Ishikawa (cell line): ENCODE measurements around the gene MYL2.

Source experiments
- EP300 ChIP-seq: IDR thresholded peaks from 2 replicates; pipeline ENCODE4 v1.6.1; 2012; ENCODE audit warnings: borderline replicate concordance
- NFIC ChIP-seq: IDR thresholded peaks from 2 replicates; pipeline ENCODE4 v1.6.1; 2012
- RAD21 ChIP-seq: IDR thresholded peaks from 2 replicates; pipeline ENCODE4 v1.6.1; 2012; ENCODE audit warnings: low read depth
- REST ChIP-seq: IDR thresholded peaks from 2 replicates; pipeline ENCODE4 v1.6.1; 2012; ENCODE audit warnings: low read depth, mild to moderate bottlenecking
- YY1 ChIP-seq: IDR thresholded peaks from 2 replicates; pipeline ENCODE4 v1.6.1; 2012; ENCODE audit warnings: low read depth

- no peak for TF ChIP-seq EP300
- no peak for TF ChIP-seq RAD21
- TF ChIP-seq REST, result no peak
- no peak for TF ChIP-seq YY1
- TF ChIP-seq NFIC, result no peak
Observed at GRCh38 chr12:110923192-110923591, 2.8 kb upstream of the MYL2 start.
